Endodermal cell (in vitro differentiated cells): Measurements from ENCODE around the gene PSMA2. TPM values are rescaled to one million over a fixed set of nuclear protein-coding genes. Genes with fewer than 3 reads are reported as not detected.

ENCODE experiments used
- DNase-seq: peaks from one replicate; pipeline ENCODE4 v3.0.0-alpha.2; 2017
- H3K27ac ChIP-seq: 2 replicates; pipeline ENCODE4 v1.5.1; 2013; ENCODE audit warnings: mild to moderate bottlenecking, low read depth, low read length, moderate library complexity
- H3K27me3 ChIP-seq: 2 replicates; pipeline ENCODE4 v1.6.1; 2013; ENCODE audit warnings: mild to moderate bottlenecking, low read length, moderate library complexity; ENCODE audit not compliant: insufficient read depth, control insufficient read depth, poor library complexity, severe bottlenecking
- H3K36me3 ChIP-seq: 2 replicates; pipeline ENCODE4 v1.7.0; 2013; ENCODE audit warnings: mild to moderate bottlenecking, low read length, moderate library complexity; ENCODE audit not compliant: control insufficient read depth, insufficient read depth
- H3K4me1 ChIP-seq: one replicate; pipeline ENCODE4 v1.7.0; 2013; ENCODE audit warnings: low read length; ENCODE audit not compliant: control insufficient read depth, insufficient read depth
- H3K4me3 ChIP-seq: 2 replicates; pipeline ENCODE4 v1.5.1; 2013; ENCODE audit warnings: mild to moderate bottlenecking, low read length, moderate library complexity
- H3K9ac ChIP-seq: 2 replicates; pipeline ENCODE4 v1.6.1; 2013; ENCODE audit warnings: mild to moderate bottlenecking, low read length, moderate library complexity; ENCODE audit not compliant: poor library complexity, severe bottlenecking; ENCODE audit errors: extremely low read depth
- H3K9me3 ChIP-seq: 2 replicates; pipeline ENCODE4 v1.6.1; 2013; ENCODE audit warnings: mild to moderate bottlenecking, low read length, moderate library complexity; ENCODE audit not compliant: control insufficient read depth
- H3K27ac Mint-ChIP-seq: 2 replicates; pipeline ENCODE4 v1.8.0; 2020; ENCODE audit warnings: mixed read lengths
- H3K27me3 Mint-ChIP-seq: 2 replicates; pipeline ENCODE4 v1.8.0; 2021; ENCODE audit warnings: mild to moderate bottlenecking, mixed read lengths; ENCODE audit not compliant: insufficient read depth
- H3K36me3 Mint-ChIP-seq: 2 replicates; pipeline ENCODE4 v1.8.0; 2020; ENCODE audit warnings: low read depth, mixed read lengths
- H3K4me1 Mint-ChIP-seq: 2 replicates; pipeline ENCODE4 v1.8.0; 2020; ENCODE audit warnings: mixed read lengths
- H3K4me3 Mint-ChIP-seq: 2 replicates; pipeline ENCODE4 v1.8.0; 2020; ENCODE audit warnings: mild to moderate bottlenecking, moderate library complexity, mixed read lengths
- H3K9me3 Mint-ChIP-seq: 2 replicates; pipeline ENCODE4 v1.8.0; 2020; ENCODE audit warnings: mild to moderate bottlenecking, mixed read lengths
- CTCF ChIP-seq: fragments of 200-600 bp; sonication (generic); conservative IDR thresholded peaks from 2 replicates; pipeline ENCODE4 v1.5.0; 2021; ENCODE audit warnings: antibody characterized with exemption, mild to moderate bottlenecking
- WGBS, 2 experiments: methylation state at CpG; one replicate each; pipeline versions ENCODE4 v1.1.5 to v1.1.7; 2013; ENCODE audit warnings: missing lambda C conversion rate in 2 of 2, mixed read lengths in 1 of 2; ENCODE audit not compliant: insufficient coverage in 1 of 2, insufficient read length in 1 of 2; 5-methylcytosine and 5-hydroxymethylcytosine counted together
- total RNA-seq, 2 donors: library from RNA; stranded (reverse); fragmentation: NEBNext Ultra II Directional in 1 of 2; extraction: Animal tissue kit (Norgen Biotek cat#: 25700) in 1 of 2; gene quantifications; 2 replicates in 1 of 2; 3 replicates in 1 of 2; pipeline ENCODE4 v1.2.1, GENCODE V29; 2021

Gene PSMA2
- total RNA-seq, 2 donors from 2014 or later, result 163 to 191 TPM

- H3K4me3 Mint-ChIP-seq, result no peak overlapping the region
- peaks cover 54% of the 10 kb centered on the region for H3K9me3 ChIP-seq
- no peaks in the 10 kb centered on the region for H3K27me3 ChIP-seq
- no peak for DNase-seq
- WGBS, 2 experiments, result 45 to 88% methylated on average over 1 to 2 of the region's 2 CpGs
- H3K36me3 ChIP-seq, result no peaks in the 10 kb centered on the region
- peaks cover 56% of the 10 kb centered on the region for H3K9me3 Mint-ChIP-seq
- H3K27ac Mint-ChIP-seq, result peak overlapping the region; percentile 89
- peak overlapping the region; percentile 64 for H3K9ac ChIP-seq
- peaks cover 37% of the 10 kb centered on the region for H3K36me3 Mint-ChIP-seq
- TF ChIP-seq CTCF, result no peak
- H3K4me1 Mint-ChIP-seq, result peaks cover 35% of the 10 kb centered on the region
- H3K4me3 ChIP-seq, result peak overlapping the region; percentile 70
- no peak overlapping the region for H3K27ac ChIP-seq
- H3K4me1 ChIP-seq, result peaks cover 13% of the 10 kb centered on the region
- no peaks in the 10 kb centered on the region for H3K27me3 Mint-ChIP-seq
These were observed 32.3 kb upstream of the PSMA2 start for GRCh38 chr7:42964293-42964692.

GRCh38 chr7:42961170-42961569, 29.2 kb upstream of the PSMA2 start:
- Histone ChIP-seq H3K4me3 (peak overlapping the region; percentile 72), H3K27ac (no peak overlapping the region), H3K9ac (no peak overlapping the region), H3K9me3 (peaks cover 62% of the 10 kb centered on the region), H3K27me3 (no peaks in the 10 kb centered on the region), H3K4me1 (peaks cover 13% of the 10 kb centered on the region), H3K36me3 (no peaks in the 10 kb centered on the region)
- Mint-ChIP-seq H3K4me3 (no peak overlapping the region), H3K27me3 (no peaks in the 10 kb centered on the region), H3K36me3 (peaks cover 25% of the 10 kb centered on the region), H3K9me3 (peaks cover 57% of the 10 kb centered on the region), H3K4me1 (peaks cover 27% of the 10 kb centered on the region), H3K27ac (no peak overlapping the region)
- TF ChIP-seq CTCF, result no peak
- WGBS, 2 experiments, result 83% methylated on average over 2 of the region's 2 CpGs; no CpG with 5 or more reads in 1 of the 2 experiments
- no peak for DNase-seq

GRCh38 chr7:42960762-42961161, 28.8 kb upstream of the PSMA2 start:
- 71 to 86% methylated on average over 1 to 2 of the region's 2 CpGs for WGBS, 2 experiments
- no peak for TF ChIP-seq CTCF
- DNase-seq, result no peak
- H3K36me3 Mint-ChIP-seq, result peaks cover 25% of the 10 kb centered on the region
- peaks cover 27% of the 10 kb centered on the region for H3K4me1 Mint-ChIP-seq
- peaks cover 61% of the 10 kb centered on the region for H3K9me3 Mint-ChIP-seq
- Histone ChIP-seq H3K9ac (no peak overlapping the region), H3K9me3 (peaks cover 66% of the 10 kb centered on the region), H3K27me3 (no peaks in the 10 kb centered on the region), H3K4me3 (peak overlapping the region; percentile 72), H3K4me1 (peaks cover 13% of the 10 kb centered on the region), H3K27ac (no peak overlapping the region), H3K36me3 (no peaks in the 10 kb centered on the region)
- H3K27me3 Mint-ChIP-seq, result no peaks in the 10 kb centered on the region
- no peak overlapping the region for H3K4me3 Mint-ChIP-seq
- H3K27ac Mint-ChIP-seq, result no peak overlapping the region
